SU-DHL-6 (cell line): Measurements from ENCODE around the gene HOXA13.

ENCODE experiments used
- H2AFZ ChIP-seq: fragments of 200-600 bp; sonication (generic); 2 replicates; pipeline ENCODE4 v1.6.1; 2014; ENCODE audit warnings: low read depth, mild to moderate bottlenecking, moderate library complexity, mixed read lengths, antibody characterized with exemption, low read length; ENCODE audit not compliant: severe bottlenecking
- H3F3A ChIP-seq: fragments of 200-600 bp; shearing (Covaris generic); 2 replicates; pipeline ENCODE4 v1.6.0; 2016; ENCODE audit warnings: antibody characterized with exemption, mild to moderate bottlenecking; ENCODE audit not compliant: insufficient read depth
- H3K27ac ChIP-seq: fragments of 200-600 bp; sonication (generic); 2 replicates; pipeline ENCODE4 v1.5.1; 2016; ENCODE audit warnings: low read depth, mild to moderate bottlenecking, low read length, moderate library complexity, mixed read lengths
- H3K27me3 ChIP-seq: fragments of 200-600 bp; sonication (generic), shearing (Covaris generic); 2 replicates; pipeline ENCODE4 v1.6.0; 2014; ENCODE audit warnings: mild to moderate bottlenecking, low read length
- H3K36me3 ChIP-seq: fragments of 200-600 bp; sonication (generic); 2 replicates; pipeline ENCODE4 v1.6.1; 2014; ENCODE audit warnings: mild to moderate bottlenecking, low read length, mixed read lengths
- H3K4me2 ChIP-seq: fragments of 300-600, 200-600 bp; shearing (Covaris generic), sonication (generic); 2 replicates; pipeline ENCODE4 v1.6.0; 2014; ENCODE audit warnings: low read length, low read depth, mild to moderate bottlenecking; ENCODE audit not compliant: poor library complexity, severe bottlenecking
- H3K4me3 ChIP-seq: fragments of 200-600 bp; sonication (generic); 2 replicates; pipeline ENCODE4 v1.5.1; 2014; ENCODE audit warnings: antibody characterized with exemption, low read length, mild to moderate bottlenecking, mixed read lengths; ENCODE audit not compliant: insufficient read depth, poor library complexity, severe bottlenecking
- H3K79me2 ChIP-seq: fragments of 200-600 bp; sonication (generic); 2 replicates; pipeline ENCODE4 v1.6.1; 2014; ENCODE audit warnings: mild to moderate bottlenecking, low read length, moderate library complexity; ENCODE audit not compliant: insufficient read depth
- H3K9ac ChIP-seq: fragments of 200-600 bp; sonication (generic); 2 replicates; pipeline ENCODE4 v1.7.0; 2014; ENCODE audit warnings: mild to moderate bottlenecking, low read length
- H3K9me2 ChIP-seq: fragments of 200-600 bp; sonication (generic); replicated peaks from 2 replicates; pipeline ENCODE4 v1.6.1; 2014; ENCODE audit warnings: low read length; ENCODE audit not compliant: insufficient read depth
- H3K9me3 ChIP-seq: fragments of 200-600 bp; sonication (generic); 2 replicates; pipeline ENCODE4 v1.6.1; 2014; ENCODE audit warnings: low read length, mixed read lengths; ENCODE audit not compliant: insufficient read depth
- H4K20me1 ChIP-seq: fragments of 200-600 bp; sonication (generic); 2 replicates; pipeline ENCODE4 v1.6.1; 2014; ENCODE audit warnings: low read depth, mild to moderate bottlenecking, antibody characterized with exemption, low read length, moderate library complexity, mixed read lengths
- EZH2phosphoT487 ChIP-seq: fragments of 200-600 bp; sonication (generic), shearing (Covaris generic); conservative IDR thresholded peaks from 2 replicates; pipeline ENCODE4 v1.6.1; 2018; ENCODE audit warnings: mild to moderate bottlenecking, antibody characterized with exemption, low read length, moderate library complexity, mixed read lengths
- TF ChIP-seq, protein P1 (sequence below): fragments of 200-600 bp; sonication (generic); IDR thresholded peaks from one replicate; pipeline ENCODE4 v1.5.1; 2017; ENCODE audit warnings: antibody characterized with exemption, mild to moderate bottlenecking, low read length, moderate library complexity; ENCODE audit not compliant: insufficient read depth, poor library complexity, severe bottlenecking

HOXA13 gene

DNA sequence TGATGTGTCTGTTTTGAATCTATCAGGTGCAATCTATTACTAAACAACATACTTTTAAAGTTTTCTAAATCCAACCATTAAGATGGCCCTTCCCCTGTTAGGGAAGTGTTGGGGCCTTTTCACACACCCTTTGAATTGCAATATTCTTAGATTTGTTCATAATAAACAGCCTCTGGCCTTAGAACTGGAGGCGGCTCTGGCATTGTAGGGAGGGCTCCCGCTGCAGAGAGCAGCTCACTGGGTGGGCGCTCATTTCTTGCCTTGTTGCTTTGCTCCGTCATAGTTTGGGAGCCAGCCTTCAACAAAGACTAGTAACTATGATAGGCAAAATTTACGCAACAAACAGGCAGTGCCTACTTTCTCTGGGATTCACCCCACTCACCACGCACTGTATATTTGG lies 21.5 kb downstream of the HOXA13 start:
- H3K27me3 ChIP-seq, result no peaks in the 10 kb centered on the region
- no peak overlapping the region for H2AFZ ChIP-seq
- no peak overlapping the region for H3K4me3 ChIP-seq
- no peaks in the 10 kb centered on the region for H3K9me3 ChIP-seq
- H3K9me2 ChIP-seq, result no peaks in the 10 kb centered on the region
- H3K79me2 ChIP-seq, result no peaks in the 10 kb centered on the region
- TF ChIP-seq, protein P1, sequence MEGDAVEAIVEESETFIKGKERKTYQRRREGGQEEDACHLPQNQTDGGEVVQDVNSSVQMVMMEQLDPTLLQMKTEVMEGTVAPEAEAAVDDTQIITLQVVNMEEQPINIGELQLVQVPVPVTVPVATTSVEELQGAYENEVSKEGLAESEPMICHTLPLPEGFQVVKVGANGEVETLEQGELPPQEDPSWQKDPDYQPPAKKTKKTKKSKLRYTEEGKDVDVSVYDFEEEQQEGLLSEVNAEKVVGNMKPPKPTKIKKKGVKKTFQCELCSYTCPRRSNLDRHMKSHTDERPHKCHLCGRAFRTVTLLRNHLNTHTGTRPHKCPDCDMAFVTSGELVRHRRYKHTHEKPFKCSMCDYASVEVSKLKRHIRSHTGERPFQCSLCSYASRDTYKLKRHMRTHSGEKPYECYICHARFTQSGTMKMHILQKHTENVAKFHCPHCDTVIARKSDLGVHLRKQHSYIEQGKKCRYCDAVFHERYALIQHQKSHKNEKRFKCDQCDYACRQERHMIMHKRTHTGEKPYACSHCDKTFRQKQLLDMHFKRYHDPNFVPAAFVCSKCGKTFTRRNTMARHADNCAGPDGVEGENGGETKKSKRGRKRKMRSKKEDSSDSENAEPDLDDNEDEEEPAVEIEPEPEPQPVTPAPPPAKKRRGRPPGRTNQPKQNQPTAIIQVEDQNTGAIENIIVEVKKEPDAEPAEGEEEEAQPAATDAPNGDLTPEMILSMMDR, result no peak
- no peak for TF ChIP-seq EZH2phosphoT487
- no peak overlapping the region for H3K9ac ChIP-seq
- H3K4me2 ChIP-seq, result no peak overlapping the region
- H4K20me1 ChIP-seq, result no peaks in the 10 kb centered on the region
- no peaks in the 10 kb centered on the region for H3F3A ChIP-seq
- H3K27ac ChIP-seq, result no peak overlapping the region
- H3K36me3 ChIP-seq, result no peaks in the 10 kb centered on the region

DNA sequence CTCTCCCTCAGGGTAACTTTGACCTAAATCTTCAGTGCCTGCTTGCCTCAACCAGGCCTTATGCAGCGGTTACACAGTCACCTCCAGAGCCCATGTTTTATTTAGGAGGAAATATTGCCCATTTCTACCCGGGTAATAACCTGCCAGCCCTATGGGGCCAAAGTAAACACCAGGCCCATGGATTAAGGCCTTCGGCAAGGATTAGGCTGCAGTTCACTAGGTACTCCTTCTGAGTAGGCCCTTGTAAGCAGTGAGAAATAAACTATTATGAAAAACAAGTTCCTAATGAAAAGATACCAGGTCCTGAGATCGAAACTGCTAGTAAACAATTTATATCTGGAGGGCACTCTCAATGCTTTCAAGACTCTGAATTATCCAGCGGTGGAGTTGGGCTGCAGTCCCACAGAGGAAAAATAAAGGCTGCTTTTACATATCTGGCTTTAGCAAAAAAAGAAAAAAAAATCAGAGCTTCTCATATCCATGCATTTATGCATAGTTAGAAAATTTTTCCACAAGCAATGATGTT lies 22.0 kb downstream of the HOXA13 start:
- no peaks in the 10 kb centered on the region for H3K9me3 ChIP-seq
- H3K4me3 ChIP-seq, result no peak overlapping the region
- H3K27me3 ChIP-seq, result no peaks in the 10 kb centered on the region
- H3K79me2 ChIP-seq, result no peaks in the 10 kb centered on the region
- H2AFZ ChIP-seq, result no peak overlapping the region
- no peak overlapping the region for H3K9ac ChIP-seq
- H3K9me2 ChIP-seq, result no peaks in the 10 kb centered on the region
- TF ChIP-seq, protein P1, result no peak
- no peak for TF ChIP-seq EZH2phosphoT487
- no peaks in the 10 kb centered on the region for H3K36me3 ChIP-seq
- H3F3A ChIP-seq, result no peaks in the 10 kb centered on the region
- H3K4me2 ChIP-seq, result no peak overlapping the region
- H3K27ac ChIP-seq, result no peak overlapping the region
- H4K20me1 ChIP-seq, result no peaks in the 10 kb centered on the region

GRCh38 chr7:27176962-27177794 lies 22.7 kb downstream of the HOXA13 start:
- H3F3A ChIP-seq, result no peaks in the 10 kb centered on the region
- no peak for TF ChIP-seq EZH2phosphoT487
- TF ChIP-seq, protein P1, result no peak
- H2AFZ ChIP-seq, result no peak overlapping the region
- no peak overlapping the region for H3K27ac ChIP-seq
- no peaks in the 10 kb centered on the region for H3K9me2 ChIP-seq
- H3K4me2 ChIP-seq, result no peak overlapping the region
- H3K9me3 ChIP-seq, result no peaks in the 10 kb centered on the region
- H3K79me2 ChIP-seq, result no peaks in the 10 kb centered on the region
- no peaks in the 10 kb centered on the region for H4K20me1 ChIP-seq
- no peaks in the 10 kb centered on the region for H3K36me3 ChIP-seq
- no peak overlapping the region for H3K4me3 ChIP-seq
- no peak overlapping the region for H3K9ac ChIP-seq
- no peaks in the 10 kb centered on the region for H3K27me3 ChIP-seq
